DMS53 (cell line): ENCODE data around the gene CIB2.
A peak's percentile ranks its signal among the peaks of the same experiment; 100 is the strongest.

Source experiments
- DNase-seq: peaks from one replicate; lab custom pipeline; 2025; lab: John Stamatoyannopoulos, UW

Gene CIB2

GRCh38 chr15:78065973-78066946 is 65.0 kb downstream of the CIB2 start:
- no peak for DNase-seq

GRCh38 chr15:78065284-78065872 is 65.9 kb downstream of the CIB2 start:
- no peak for DNase-seq

GRCh38 chr15:78064544-78064943 is 66.7 kb downstream of the CIB2 start:
- no peak for DNase-seq

DNA sequence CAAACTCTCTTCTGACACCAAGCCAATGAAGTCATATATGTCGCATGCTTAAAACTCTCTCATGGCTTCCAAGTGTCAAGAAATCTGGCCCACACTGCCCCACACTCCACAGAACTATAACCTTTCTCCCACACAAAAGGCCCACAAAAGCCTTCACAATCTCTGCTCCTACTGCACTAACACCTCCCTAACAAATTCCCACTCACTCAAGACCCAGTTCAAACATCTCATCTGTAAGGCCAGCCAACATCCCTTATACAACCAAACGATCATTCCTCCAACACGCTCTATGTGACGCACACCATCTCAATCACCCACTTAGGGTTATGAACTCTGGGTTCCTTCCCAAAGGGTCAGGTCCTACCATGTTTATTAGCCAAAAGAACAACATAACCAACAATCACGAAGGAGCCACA is 67.3 kb downstream of the CIB2 start:
- no peak for DNase-seq

DNA sequence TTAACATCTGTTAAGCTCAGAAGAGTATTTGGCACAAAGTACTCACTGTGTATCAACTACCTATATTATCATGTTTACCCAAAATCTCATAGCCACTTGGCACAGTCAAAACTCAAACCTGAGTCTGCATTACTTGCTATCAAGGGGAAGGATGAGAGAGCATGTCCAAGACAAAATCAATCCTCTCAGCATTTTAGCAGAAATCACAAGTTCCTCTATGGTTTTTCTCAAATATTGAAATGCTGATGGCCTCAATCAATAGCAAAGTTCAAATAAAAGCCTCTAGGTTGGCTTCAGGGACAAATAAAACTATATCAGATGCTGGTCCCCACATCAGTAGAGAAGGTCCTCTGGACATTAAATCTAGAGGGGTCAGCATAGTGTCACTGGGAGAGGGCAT is 68.0 kb downstream of the CIB2 start:
- DNase-seq = peak; percentile 34

- DNase-seq = peak; percentile 68
Observed at GRCh38 chr15:78061963-78062427, 69.2 kb downstream of the CIB2 start.

- no peak for DNase-seq
Observed at GRCh38 chr15:78060232-78060631, 71.0 kb downstream of the CIB2 start.

- peak; percentile 79 for DNase-seq
Observed at GRCh38 chr15:78059110-78059839, 72.0 kb downstream of the CIB2 start.

DNA sequence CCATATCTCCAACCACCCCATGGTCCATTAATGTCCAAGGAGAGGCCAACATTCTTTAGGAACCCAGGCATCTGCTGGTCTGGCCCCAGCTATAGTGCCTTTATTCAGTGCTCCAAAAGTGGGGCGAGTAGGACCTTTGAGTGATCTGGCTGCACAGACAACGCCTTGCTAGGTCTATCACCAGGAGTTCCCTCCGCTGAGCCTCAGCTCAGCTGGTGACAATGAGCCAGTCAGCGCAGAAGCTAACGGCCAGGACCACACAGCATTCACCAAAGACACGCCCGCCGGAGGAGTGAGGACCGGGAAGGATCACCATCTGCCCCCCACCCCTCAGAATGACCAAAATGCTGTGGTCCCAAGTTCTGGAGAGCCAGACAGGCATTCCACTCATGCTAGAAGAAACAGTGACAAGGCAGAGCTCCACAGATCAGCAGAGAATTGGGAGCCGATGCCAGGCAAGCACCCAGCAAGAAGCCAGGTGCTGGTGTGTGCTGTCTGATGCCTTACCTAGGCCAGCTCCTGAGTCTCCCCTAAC is 72.8 kb downstream of the CIB2 start:
- DNase-seq = peak; percentile 55

DNA sequence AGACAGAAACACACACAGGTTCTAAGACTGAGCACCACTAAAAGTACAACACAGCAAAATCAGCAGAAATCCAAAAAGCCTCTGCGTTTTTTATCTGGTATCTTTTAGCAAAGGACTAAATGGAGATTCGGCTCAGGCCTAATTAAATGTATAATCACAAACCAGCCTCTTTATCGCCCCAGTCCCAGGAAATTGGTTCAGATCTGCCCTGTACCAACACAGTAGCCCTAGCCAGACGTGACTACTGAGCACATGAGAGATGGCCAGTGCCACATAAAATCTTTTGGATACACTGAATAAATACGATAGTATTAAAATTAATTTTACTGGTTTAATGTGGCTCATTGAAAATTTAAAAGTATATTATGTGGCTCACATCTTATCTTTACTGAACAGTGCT is 73.4 kb downstream of the CIB2 start:
- no peak for DNase-seq

GRCh38 chr15:78056714-78057269 is 74.5 kb downstream of the CIB2 start:
- peak; percentile 70 for DNase-seq

DNA sequence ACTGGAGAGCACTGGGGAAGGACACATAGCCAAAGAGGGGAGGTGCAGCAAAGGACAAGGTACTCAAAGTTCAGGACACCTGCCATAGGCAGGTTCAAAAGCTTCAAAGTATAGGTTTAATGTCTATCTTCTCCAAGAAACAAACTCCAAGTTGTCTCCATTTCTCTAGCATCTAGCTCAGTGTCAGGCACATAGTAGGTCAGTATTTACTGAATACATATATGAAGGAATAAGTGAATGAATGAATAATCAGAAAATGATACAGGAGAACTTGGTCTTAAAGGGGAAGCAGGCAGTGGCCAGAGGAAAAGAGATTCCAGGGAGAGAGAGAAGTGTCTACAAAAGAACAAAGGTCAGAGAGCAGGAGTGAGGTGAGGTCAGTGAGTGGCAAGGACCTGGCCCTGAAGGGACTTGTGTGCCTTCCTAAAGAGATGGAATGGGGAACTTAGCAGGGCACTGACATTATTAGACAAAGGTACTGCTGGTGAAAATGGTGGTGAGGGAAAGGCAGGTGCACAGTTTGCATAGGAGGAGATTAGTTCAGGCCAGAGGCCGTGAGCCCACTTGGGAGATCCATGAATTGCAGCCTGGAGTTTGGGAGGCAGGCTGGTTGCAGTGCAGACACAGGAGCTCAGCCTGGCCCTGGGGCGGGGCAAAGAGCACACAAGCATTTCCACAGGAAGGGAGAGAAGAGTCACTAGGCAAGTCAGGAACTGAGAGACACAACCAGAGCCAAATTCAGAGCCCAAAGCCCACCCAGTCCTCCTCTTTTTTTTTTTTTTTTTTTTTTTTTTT is 75.1 kb downstream of the CIB2 start:
- DNase-seq = peak; percentile 62

DNA sequence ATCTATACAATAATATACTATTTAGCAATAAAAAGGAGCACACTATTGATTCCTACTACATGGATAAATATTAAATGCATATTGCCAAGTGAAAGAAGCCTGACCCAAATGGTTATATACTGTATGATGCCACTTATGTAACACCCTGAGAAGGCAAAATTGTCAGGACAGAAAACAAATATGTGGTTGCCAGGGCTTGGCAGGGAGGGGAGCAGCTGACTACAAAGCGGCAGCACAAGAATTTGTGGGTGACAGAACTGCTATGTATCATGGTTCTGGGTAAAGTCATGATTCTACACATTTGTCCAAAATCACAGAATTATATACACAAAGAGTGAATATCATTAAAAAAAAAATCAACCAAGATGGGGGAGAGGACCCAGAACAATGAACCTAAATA is 76.3 kb downstream of the CIB2 start:
- DNase-seq = no peak
